ENCODE measurements around the gene TMEM132D. TPM values are rescaled to one million over a fixed set of nuclear protein-coding genes. Genes with fewer than 3 reads are reported as not detected.

The TMEM132D gene
- total and polyA plus RNA-seq, 2 of the 8 experiments (the other 6 are each of a cell fraction or from before 2014, with no cell fraction given) = 3.5 to 10.1 TPM

DNA sequence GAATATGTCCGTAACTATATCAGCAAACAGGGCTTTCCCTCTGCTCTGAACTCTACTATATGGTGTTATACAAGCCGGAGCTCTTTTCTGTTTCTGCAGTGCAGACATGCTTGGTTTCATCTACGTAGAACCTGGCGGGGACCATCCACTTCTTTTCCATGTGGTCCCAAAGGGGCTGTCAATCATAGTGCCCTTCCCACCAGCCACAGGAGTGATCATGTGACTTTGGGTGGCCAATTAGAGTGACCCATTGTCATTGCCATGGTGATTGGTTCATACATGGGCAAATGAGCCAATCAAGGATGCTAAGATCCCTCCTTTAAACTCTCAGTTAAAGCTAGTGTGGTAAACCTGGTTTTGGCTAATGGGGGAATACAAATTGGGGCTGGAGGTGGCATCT lies 281.3 kb downstream of the TMEM132D start:
- H3K36me3 ChIP-seq (ENCODE audit: control insufficient read depth in 2 of 4, insufficient read depth in 4 of 4, low read length in 3 of 4) = no peaks in the 10 kb centered on the region
- H3K4me1 ChIP-seq (replicated peaks in 1 of 4; ENCODE audit: control insufficient read depth in 3 of 4, insufficient read depth in 4 of 4, low read length in 3 of 4) = no peaks in the 10 kb centered on the region
- no peak overlapping the region for H2BK5ac ChIP-seq (ENCODE audit: low read depth, low read length)
- H3K27me3 ChIP-seq (replicated peaks in 1 of 4; ENCODE audit: control insufficient read depth in 3 of 4, extremely low read depth in 1 of 4, insufficient read depth in 3 of 4, low read length in 3 of 4) = no peaks in the 10 kb centered on the region
- H3K23ac ChIP-seq (ENCODE audit: insufficient read length) = no peak overlapping the region
- H2BK20ac ChIP-seq (ENCODE audit: low read length) = no peak overlapping the region
- no peak overlapping the region for H4K8ac ChIP-seq (ENCODE audit: extremely low read depth, insufficient read depth, low read length)
- no peak overlapping the region for H3K9ac ChIP-seq (replicated peaks in 1 of 4; ENCODE audit: extremely low read depth in 1 of 4, low read depth in 3 of 4, low read length in 3 of 4)
- H2BK12ac ChIP-seq (ENCODE audit: low read depth, low read length) = no peak overlapping the region
- FAIRE-seq (no peak), DNase-seq (ENCODE audit: low read depth in 1 of 2, low spot score in 2 of 2) (no peak)
- H3K4me2 ChIP-seq (ENCODE audit: insufficient read depth in 1 of 2, low read depth in 2 of 2, low read length in 2 of 2) = no peak overlapping the region
- no peak overlapping the region for H3K4ac ChIP-seq (replicated peaks; ENCODE audit: insufficient read length, low read depth, low read length)
- H3K79me1 ChIP-seq (ENCODE audit: low read depth, low read length) = no peaks in the 10 kb centered on the region; the same call in 1 of the 2 replicates
- WGBS, 2 experiments (ENCODE audit: extremely low coverage in 1 of 2, insufficient coverage in 1 of 2, insufficient read length in 1 of 2, insufficient replicate concordance in 2 of 2, low coverage in 1 of 2, low lambda C conversion rate in 2 of 2, missing lambda C conversion rate in 1 of 2) = 99% methylated on average over 4 of the region's 4 CpGs; no CpG with 5 or more reads in 1 of the 2 experiments
- H3K23me2 ChIP-seq (ENCODE audit: low read depth, low read length) = no peaks in the 10 kb centered on the region
- H2BK120ac ChIP-seq (replicated peaks; ENCODE audit: low read depth, low read length) = no peak overlapping the region
- H2BK15ac ChIP-seq (ENCODE audit: low read length) = no peak overlapping the region
- no peak overlapping the region for H3K56ac ChIP-seq (replicated peaks; ENCODE audit: insufficient read length, low read depth, low read length)
- ChIA-PET POLR2A (ENCODE audit: partially characterized antibody) (interaction anchor here (1.1 kb wide), 1 partner anchor 9 kb away, joined by 4 read pairs; no protein-coding TSS in a partner anchor), CTCF (ENCODE audit: partially characterized antibody) (no interaction called here)
- H4K20me1 ChIP-seq (replicated peaks in 1 of 2; ENCODE audit: control insufficient read depth in 1 of 2, insufficient read depth in 2 of 2, low read length in 2 of 2) = no peaks in the 10 kb centered on the region
- H4K5ac ChIP-seq (ENCODE audit: insufficient read length, low read depth, low read length) = no peak overlapping the region
- no peaks in the 10 kb centered on the region; a peak in 1 of 4 replicates for H3K79me2 ChIP-seq (ENCODE audit: control insufficient read depth in 1 of 2, insufficient read depth in 2 of 2, low read length in 2 of 2)
- no peak overlapping the region for H2AFZ ChIP-seq (ENCODE audit: low read length)
- no peak overlapping the region for H4K91ac ChIP-seq (replicated peaks; ENCODE audit: insufficient read length, low read length)
- no peak overlapping the region for H3K4me3 ChIP-seq (ENCODE audit: extremely low read depth in 1 of 4, insufficient read depth in 2 of 4, low read depth in 3 of 4, low read length in 4 of 4)
- H3K18ac ChIP-seq (ENCODE audit: extremely low read depth, low read length) = no peak overlapping the region
- H3K14ac ChIP-seq (ENCODE audit: insufficient read length) = no peak overlapping the region
- H3K27ac ChIP-seq (ENCODE audit: low read depth, low read length) = no peak overlapping the region
- H3K9me3 ChIP-seq (ENCODE audit: insufficient read depth in 2 of 2, low read depth in 1 of 2, low read length in 1 of 2) = peaks cover 6 to 9% of the 10 kb centered on the region in 2 experiments; a peak in 3 of 4 replicates
- no peak overlapping the region for H2AK5ac ChIP-seq (ENCODE audit: low read depth, low read length)
- TF ChIP-seq HDAC2 (IDR thresholded peaks at IDR 0.05; ENCODE audit: borderline replicate concordance in 1 of 2, low read depth in 2 of 2, low read length in 2 of 2) = no peak
- no peak for TF ChIP-seq EZH2 (IDR thresholded peaks at IDR 0.05; ENCODE audit: low read depth, low read length, severe bottlenecking)
- no peak for TF ChIP-seq SP1 (IDR thresholded peaks at IDR 0.05; ENCODE audit: low read depth, low read length)

Measured in H1 (cell line).